ENCODE measurements around the gene SESN3. TPM values are rescaled to one million over a fixed set of nuclear protein-coding genes. Genes with fewer than 3 reads are reported as not detected.
A peak's percentile ranks its signal among the peaks of the same experiment; 100 is the strongest.

The SESN3 gene
- total RNA-seq, 1 experiment from 2014 or later, result 28.2 TPM

DNA sequence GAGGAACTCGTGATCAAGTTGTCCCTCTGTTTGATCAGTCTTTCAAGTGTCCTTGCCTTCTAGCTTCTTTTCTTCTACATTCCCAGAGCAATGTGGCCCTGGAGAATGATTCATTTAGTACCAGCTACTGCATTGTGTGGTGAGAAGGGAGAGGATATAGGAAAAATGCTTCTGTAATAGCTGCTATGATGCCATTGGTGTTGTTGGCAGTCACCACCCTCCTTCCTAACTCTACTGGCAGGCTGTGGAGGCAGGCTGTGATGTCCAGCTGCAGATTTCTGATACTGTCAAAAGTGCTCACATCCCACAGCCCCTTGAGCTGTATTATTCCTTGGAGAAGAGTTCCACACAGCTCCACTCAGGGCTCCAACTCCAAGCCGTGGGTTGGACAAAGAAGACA, 88.6 kb downstream of the SESN3 start:
- Histone ChIP-seq H3K27me3 (replicated peaks; ENCODE audit: control insufficient read depth, insufficient read depth, low read length) (no peaks in the 10 kb centered on the region), H3K4me1 (no peaks in the 10 kb centered on the region), H3K4me3 (ENCODE audit: low read depth, low read length) (no peak overlapping the region), H3K9me3 (no peaks in the 10 kb centered on the region), H3K36me3 (ENCODE audit: control insufficient read depth, insufficient read depth, low read length) (no peaks in the 10 kb centered on the region)
- Mint-ChIP-seq H3K9me3 (ENCODE audit: unreplicated experiment) (no peaks in the 10 kb centered on the region), H3K27ac (ENCODE audit: unreplicated experiment) (no peak overlapping the region), H3K4me1 (ENCODE audit: low read depth, unreplicated experiment) (peaks cover 5% of the 10 kb centered on the region), H3K36me3 (ENCODE audit: insufficient read depth, unreplicated experiment) (no peaks in the 10 kb centered on the region), H3K27me3 (ENCODE audit: insufficient read depth, unreplicated experiment) (peaks cover 3% of the 10 kb centered on the region), H3K4me3 (ENCODE audit: unreplicated experiment) (no peak overlapping the region)
- no TSS peak for BruUV-seq (replicated peaks)
- no peak for TF ChIP-seq CTCF (IDR thresholded peaks at IDR 0.05; ENCODE audit: insufficient read depth in 1 of 2, low read depth in 1 of 2, low read length in 1 of 2, severe bottlenecking in 1 of 2, unreplicated experiment in 1 of 2)
- POLR2A ChIA-PET, result no interaction called here
- CTCF ChIA-PET, result interaction anchor here (0.8 kb wide), 1 partner anchor 563 kb away, joined by 3 read pairs; no protein-coding TSS in a partner anchor
- intact Hi-C loops (cut with micrococcal nuclease; ENCODE audit: unreplicated experiment), result no loop called here
- no peak for DNase-seq

- CTCF ChIA-PET, result interaction anchor here (1.7 kb wide), 1 partner anchor 10 kb away, joined by 4 read pairs; no protein-coding TSS in a partner anchor
- H3K4me3 Mint-ChIP-seq (ENCODE audit: unreplicated experiment), result no peak overlapping the region
- BruUV-seq (replicated peaks), result no TSS peak
Observed at GRCh38 chr11:95140397-95141033, 90.5 kb downstream of the SESN3 start.

GRCh38 chr11:95138448-95138847, 92.6 kb downstream of the SESN3 start:
- Histone ChIP-seq H3K4me3 (ENCODE audit: low read depth, low read length) (no peak overlapping the region), H3K27me3 (replicated peaks; ENCODE audit: control insufficient read depth, insufficient read depth, low read length) (no peaks in the 10 kb centered on the region), H3K9me3 (no peaks in the 10 kb centered on the region), H3K36me3 (ENCODE audit: control insufficient read depth, insufficient read depth, low read length) (no peaks in the 10 kb centered on the region), H3K4me1 (no peaks in the 10 kb centered on the region)
- Mint-ChIP-seq H3K4me3 (ENCODE audit: unreplicated experiment) (no peak overlapping the region), H3K36me3 (ENCODE audit: insufficient read depth, unreplicated experiment) (no peaks in the 10 kb centered on the region), H3K27me3 (ENCODE audit: insufficient read depth, unreplicated experiment) (peaks cover 3% of the 10 kb centered on the region), H3K9me3 (ENCODE audit: unreplicated experiment) (no peaks in the 10 kb centered on the region), H3K4me1 (ENCODE audit: low read depth, unreplicated experiment) (peaks cover 5% of the 10 kb centered on the region), H3K27ac (ENCODE audit: unreplicated experiment) (no peak overlapping the region)
- intact Hi-C loops (cut with micrococcal nuclease; ENCODE audit: unreplicated experiment), result loop anchor here (1.0 kb wide), 3 partner anchors 48 to 141 kb away; no protein-coding TSS in a partner anchor
- peak in 1 of 2 experiments; percentile 61 for DNase-seq
- ChIA-PET POLR2A (interaction anchor here (0.6 kb wide), 1 partner anchor 48 kb away, joined by 3 read pairs; no protein-coding TSS in a partner anchor), CTCF (interaction anchor here (3.3 kb wide), 1 partner anchor 71 kb away, joined by 23 read pairs; the partner anchor contains the start of gene SRSF8)
- no TSS peak for BruUV-seq (replicated peaks)
- TF ChIP-seq CTCF (IDR thresholded peaks at IDR 0.05; ENCODE audit: insufficient read depth in 1 of 2, low read depth in 1 of 2, low read length in 1 of 2, severe bottlenecking in 1 of 2, unreplicated experiment in 1 of 2), result peak; percentile 44 to 71

More at GRCh38 chr11:95140397-95141033, 90.5 kb downstream of the SESN3 start:
- Histone ChIP-seq H3K4me3 (ENCODE audit: low read depth, low read length) (no peak overlapping the region), H3K9me3 (no peaks in the 10 kb centered on the region), H3K36me3 (ENCODE audit: control insufficient read depth, insufficient read depth, low read length) (no peaks in the 10 kb centered on the region), H3K4me1 (no peaks in the 10 kb centered on the region), H3K27me3 (replicated peaks; ENCODE audit: control insufficient read depth, insufficient read depth, low read length) (no peaks in the 10 kb centered on the region)
- DNase-seq, result no peak
- intact Hi-C loops (cut with micrococcal nuclease; ENCODE audit: unreplicated experiment), result no loop called here
- H3K4me1 Mint-ChIP-seq (ENCODE audit: low read depth, unreplicated experiment), result peaks cover 5% of the 10 kb centered on the region
- no peaks in the 10 kb centered on the region for H3K36me3 Mint-ChIP-seq (ENCODE audit: insufficient read depth, unreplicated experiment)
- H3K9me3 Mint-ChIP-seq (ENCODE audit: unreplicated experiment), result no peaks in the 10 kb centered on the region
- H3K27ac Mint-ChIP-seq (ENCODE audit: unreplicated experiment), result no peak overlapping the region
- peaks cover 3% of the 10 kb centered on the region for H3K27me3 Mint-ChIP-seq (ENCODE audit: insufficient read depth, unreplicated experiment)
- POLR2A ChIA-PET, result interaction anchor here (1.2 kb wide), 1 partner anchor 69 kb away, joined by 3 read pairs; no protein-coding TSS in a partner anchor
- TF ChIP-seq CTCF (IDR thresholded peaks at IDR 0.05; ENCODE audit: insufficient read depth in 1 of 2, low read depth in 1 of 2, low read length in 1 of 2, severe bottlenecking in 1 of 2, unreplicated experiment in 1 of 2), result no peak
